Spleen (tissue), 11 donors: ENCODE data around the gene GHRL. TPM values are rescaled to one million over a fixed set of nuclear protein-coding genes. Genes with fewer than 3 reads are reported as not detected.

Experiments used
- DNase-seq: peaks from one replicate; pipeline ENCODE4 v3.0.0-alpha.2; 2020
- H3K27ac ChIP-seq, 8 donors: fragments of 200-600 bp; sonication (generic) in 7 of 8; 1 replicate in 4 of 8; 2 replicates in 4 of 8; pipeline versions ENCODE4 v1.5.0 to v1.8.0; 2016 to 2021; ENCODE audit warnings: inconsistent platforms in 4 of 8, mild to moderate bottlenecking in 4 of 8, moderate library complexity in 1 of 8
- H3K27me3 ChIP-seq, 7 donors: fragments of 200-600 bp; sonication (generic) in 6 of 7; replicated peaks in 1 of 7; 1 replicate in 4 of 7; 2 replicates in 3 of 7; pipeline versions ENCODE4 v1.5.0 to v1.8.0; 2016 to 2021; ENCODE audit warnings: inconsistent platforms in 3 of 7, mild to moderate bottlenecking in 1 of 7
- H3K36me3 ChIP-seq, 6 donors: fragments of 200-600 bp; sonication (generic) in 5 of 6; 1 replicate in 4 of 6; 2 replicates in 2 of 6; pipeline versions ENCODE4 v1.5.0 to v1.8.0; 2016 to 2021; ENCODE audit warnings: inconsistent platforms in 2 of 6
- H3K4me1 ChIP-seq, 6 donors: fragments of 200-600 bp; sonication (generic) in 5 of 6; 1 replicate in 3 of 6; 2 replicates in 3 of 6; pipeline versions ENCODE4 v1.5.0 to v1.8.0; 2016 to 2021; ENCODE audit warnings: inconsistent platforms in 3 of 6
- H3K4me3 ChIP-seq, 8 donors: fragments of 200-600 bp; sonication (generic) in 7 of 8; 1 replicate in 4 of 8; 2 replicates in 4 of 8; pipeline versions ENCODE4 v1.5.0 to v1.8.0; 2016 to 2021; ENCODE audit warnings: inconsistent platforms in 4 of 8, mild to moderate bottlenecking in 4 of 8, moderate library complexity in 2 of 8
- H3K9me3 ChIP-seq, 8 donors: fragments of 200-600 bp; sonication (generic) in 7 of 8; 1 replicate in 4 of 8; 2 replicates in 4 of 8; pipeline versions ENCODE4 v1.5.0 to v1.8.0; 2016 to 2021; ENCODE audit warnings: inconsistent platforms in 4 of 8
- CTCF ChIP-seq, 11 experiments: fragments of 200-600 bp in 7 of 11; fragments of 450-650 bp in 4 of 11; sonication (generic) in 4 of 11; IDR thresholded peaks in 8 of 11; conservative IDR thresholded peaks in 3 of 11; 1 replicate in 7 of 11; 2 replicates in 4 of 11; pipeline versions ENCODE4 v1.4.0 to v1.8.0; 2016 to 2021; ENCODE audit warnings: antibody characterized with exemption in 11 of 11, inconsistent platforms in 4 of 11, mild to moderate bottlenecking in 1 of 11
- POLR2A ChIP-seq, 3 donors: fragments of 450-650 bp; IDR thresholded peaks; one replicate each; pipeline ENCODE4 v1.5.1; 2017; ENCODE audit warnings: antibody characterized with exemption in 3 of 3, mild to moderate bottlenecking in 1 of 3
- POLR2AphosphoS5 ChIP-seq, 3 donors: sonication (generic); formaldehyde crosslinking; IDR thresholded peaks; one replicate each; pipeline ENCODE4 v1.5.1; 2017; ENCODE audit warnings: antibody characterized with exemption in 3 of 3
- WGBS, 5 donors: extraction: QIAGEN DNeasy Blood & Tissue Kit in 3 of 5; methylation state at CpG; one replicate each; pipeline versions ENCODE4 v1.1.5 to v1.1.7; 2013 to 2018; 5-methylcytosine and 5-hydroxymethylcytosine counted together
- intact Hi-C: fragments of 100-400 bp; cut with DNase I; formaldehyde crosslinking; loops from one replicate; pipeline ENCODE4 v1.15.0; 2023; ENCODE audit warnings: low total_unique reads
- polyA plus RNA-seq, 3 donors: library from polyadenylated mRNA; stranded (reverse); fragments of 200-250 nt; gene quantifications; one replicate each; pipeline ENCODE4 v1.2.1, GENCODE V29; 2013
- total RNA-seq, 7 donors: library from RNA; depleted of rRNA in 3 of 7; stranded (reverse); fragments of >200 nt in 3 of 7; fragmentation: NEBNext Ultra II Directional in 4 of 7; extraction: Animal tissue kit (Norgen Biotek cat#: 25700) in 4 of 7; gene quantifications; one replicate each; pipeline versions ENCODE4 v1.1.0 to v1.2.1, GENCODE V29; 2016 to 2021
- donor health status: healthy with polysubstance abuse.
- donor health status: DM: no; HTN: no; CAD: no; lungs with moderate emphysema.
- donor health status: DM: no; HTN: no; CAD: no.
- donor health status: Bipolar disorder and iron deficiency.
- donor health status: healthy.
- donor health status: DM: no; HTN: no; CAD: no.
- donor health status: DM: yes; HTN: yes; CAD: no.

Gene GHRL
- total and polyA plus RNA-seq, 10 donors = 1.1 to 8.0 (median 4.0) TPM

DNA sequence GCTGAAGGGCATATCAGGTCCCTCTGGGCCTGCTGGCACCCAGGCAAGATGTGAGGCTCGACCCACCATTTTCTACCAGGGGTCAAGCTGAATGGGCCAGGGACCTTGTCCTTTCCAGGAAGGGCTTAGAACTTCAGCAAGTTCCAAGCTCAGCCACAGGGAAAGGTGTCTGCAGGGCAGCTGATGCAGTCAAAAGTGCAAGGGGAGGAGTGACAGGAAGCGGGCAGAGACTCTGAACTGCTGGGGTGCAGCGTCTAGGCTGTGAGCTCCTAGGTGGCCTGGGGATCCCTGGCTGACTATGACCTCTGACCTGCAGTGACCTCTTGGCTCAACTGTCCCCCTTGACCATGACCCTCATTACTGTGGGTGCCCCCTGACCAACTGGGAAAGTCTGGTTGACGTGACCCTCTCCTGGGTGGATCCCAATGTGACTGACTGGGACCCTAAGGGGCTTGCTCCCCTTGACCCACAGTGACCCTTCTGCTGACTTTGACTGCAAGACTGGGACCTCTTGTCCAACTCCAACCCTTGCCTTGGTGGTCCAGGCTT is 42.5 kb upstream of the GHRL start:
- DNase-seq = no peak
- Histone ChIP-seq H3K4me3 (no peak overlapping the region), H3K9me3 (no peaks in the 10 kb centered on the region), H3K27me3 (peaks cover 0 to 3% (median 0%) of the 10 kb centered on the region in 7 donors), H3K36me3 (no peaks in the 10 kb centered on the region), H3K27ac (no peak overlapping the region), H3K4me1 (peaks cover 0 to 6% (median 0%) of the 10 kb centered on the region in 6 donors)
- intact Hi-C loops = no loop called here
- 54 to 68% (median 65%) methylated on average over 4 of the region's 4 CpGs for WGBS, 5 donors
- TF ChIP-seq CTCF (IDR thresholded peaks at IDR 0.05 in 8 of 11, conservative IDR thresholded peaks at IDR 0.05 in 3 of 11) (no peak), POLR2A (IDR thresholded peaks at IDR 0.05) (no peak), POLR2AphosphoS5 (IDR thresholded peaks at IDR 0.05) (no peak)

- 74 to 90% (median 81%) methylated on average over 12 of the region's 12 CpGs for WGBS, 5 donors
Measured at GRCh38 chr3:10334459-10334858, 41.7 kb upstream of the GHRL start.

DNA sequence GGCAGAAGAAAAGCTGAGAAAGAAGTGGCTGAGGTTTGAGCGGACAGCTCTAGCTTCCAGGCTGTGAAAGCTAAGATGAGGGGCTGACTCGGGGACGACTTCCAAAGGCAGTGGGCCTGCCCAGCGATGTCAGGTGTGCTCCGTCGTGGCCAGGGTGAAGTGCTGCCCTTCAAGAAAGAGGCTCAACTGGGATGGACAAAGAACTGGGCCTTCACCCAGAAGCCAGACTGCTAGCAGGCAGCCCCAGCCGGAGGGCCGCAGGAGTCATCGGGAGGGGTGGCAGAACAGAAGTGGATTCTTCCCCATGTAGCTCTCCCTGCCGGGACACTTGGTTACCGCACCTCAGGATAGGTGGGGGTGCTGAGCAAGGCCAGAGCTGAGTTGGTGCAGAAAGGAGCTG is 41.3 kb upstream of the GHRL start:
- WGBS, 5 donors = 88 to 93% (median 91%) methylated on average over 9 to 11 of the region's 11 CpGs
- H3K4me1 ChIP-seq = peaks cover 0 to 6% (median 0%) of the 10 kb centered on the region in 6 donors
- H3K27me3 ChIP-seq = peaks cover 0 to 15% (median 0%) of the 10 kb centered on the region in 7 donors
- no peak for TF ChIP-seq CTCF (IDR thresholded peaks at IDR 0.05 in 8 of 11, conservative IDR thresholded peaks at IDR 0.05 in 3 of 11)
- no peak overlapping the region for H3K27ac ChIP-seq
- H3K4me3 ChIP-seq = no peak overlapping the region
- peak; percentile 56 for DNase-seq
- intact Hi-C loops = no loop called here
- no peaks in the 10 kb centered on the region for H3K36me3 ChIP-seq
- H3K9me3 ChIP-seq = no peaks in the 10 kb centered on the region

More at GRCh38 chr3:10334459-10334858, 41.7 kb upstream of the GHRL start:
- intact Hi-C loops = no loop called here
- H3K4me1 ChIP-seq = peaks cover 0 to 6% (median 0%) of the 10 kb centered on the region in 6 donors
- peak; percentile 64 for DNase-seq
- peaks cover 0 to 11% (median 0%) of the 10 kb centered on the region in 7 donors for H3K27me3 ChIP-seq
- H3K9me3 ChIP-seq = no peaks in the 10 kb centered on the region
- no peaks in the 10 kb centered on the region for H3K36me3 ChIP-seq
- H3K27ac ChIP-seq = no peak overlapping the region
- H3K4me3 ChIP-seq = no peak overlapping the region
- TF ChIP-seq POLR2AphosphoS5 (IDR thresholded peaks at IDR 0.05) = no peak

GRCh38 chr3:10333349-10333650 is 40.6 kb upstream of the GHRL start:
- Histone ChIP-seq H3K36me3 (no peaks in the 10 kb centered on the region), H3K27me3 (peaks cover 0 to 23% (median 0%) of the 10 kb centered on the region in 7 donors), H3K4me1 (peaks cover 0 to 6% (median 0%) of the 10 kb centered on the region in 6 donors), H3K4me3 (no peak overlapping the region), H3K27ac (no peak overlapping the region), H3K9me3 (no peaks in the 10 kb centered on the region)
- TF ChIP-seq CTCF (IDR thresholded peaks at IDR 0.05 in 8 of 11, conservative IDR thresholded peaks at IDR 0.05 in 3 of 11) (no peak), POLR2A (IDR thresholded peaks at IDR 0.05) (no peak), POLR2AphosphoS5 (IDR thresholded peaks at IDR 0.05) (no peak)
- DNase-seq = no peak
- intact Hi-C loops = no loop called here
- WGBS, 5 donors = 17 to 33% (median 28%) methylated on average over 2 of the region's 2 CpGs
